Neural cell (in vitro differentiated cells): ENCODE data around the gene SERPINB1. TPM values are rescaled to one million over a fixed set of nuclear protein-coding genes. Genes with fewer than 3 reads are reported as not detected.

Experiments used
- H2AFZ ChIP-seq: fragments of 200-600, 300-800 bp; sonication (generic), shearing (Covaris generic); 2 replicates; pipeline ENCODE4 v1.6.0; 2014; ENCODE audit warnings: low read depth, mild to moderate bottlenecking, antibody characterized with exemption, low read length, moderate library complexity
- H3F3A ChIP-seq: fragments of 200-600 bp; shearing (Covaris generic); 2 replicates; pipeline ENCODE4 v1.6.1; 2016; ENCODE audit warnings: mild to moderate bottlenecking, moderate library complexity, mixed read lengths, antibody characterized with exemption, low read length; ENCODE audit not compliant: insufficient read depth, poor library complexity, severe bottlenecking
- H3K27ac ChIP-seq: fragments of 200-600, 300-800 bp; sonication (generic), shearing (Covaris generic); 2 replicates; pipeline ENCODE4 v1.5.1; 2014; ENCODE audit warnings: mild to moderate bottlenecking, low read length, moderate library complexity
- H3K27me3 ChIP-seq: fragments of 300-800, 200-600 bp; sonication (generic), shearing (Covaris generic); 2 replicates; pipeline ENCODE4 v1.6.0; 2014; ENCODE audit warnings: mild to moderate bottlenecking, low read depth, low read length, moderate library complexity; ENCODE audit not compliant: insufficient read depth
- H3K36me3 ChIP-seq: fragments of 300-800, 200-600 bp; sonication (generic), shearing (Covaris generic); 2 replicates; pipeline ENCODE4 v1.5.1; 2014; ENCODE audit warnings: mild to moderate bottlenecking, antibody characterized with exemption, low read length, moderate library complexity; ENCODE audit not compliant: insufficient read depth
- H3K4me2 ChIP-seq: fragments of 300-800, 200-600 bp; sonication (generic), shearing (Covaris generic); 2 replicates; pipeline ENCODE4 v1.6.0; 2014; ENCODE audit warnings: mild to moderate bottlenecking, low read length
- H3K4me3 ChIP-seq: fragments of 300-800, 200-600 bp; sonication (generic), shearing (Covaris generic); 2 replicates; pipeline ENCODE4 v1.5.1; 2014; ENCODE audit warnings: mild to moderate bottlenecking, low read length, moderate library complexity
- H3K79me2 ChIP-seq: fragments of 200-600 bp; shearing (Covaris generic); replicated peaks from 2 replicates; pipeline ENCODE4 v1.6.0; 2014; ENCODE audit warnings: mild to moderate bottlenecking, low read length, moderate library complexity; ENCODE audit not compliant: insufficient read depth
- H3K9ac ChIP-seq: fragments of 300-800, 200-600 bp; sonication (generic), shearing (Covaris generic); 2 replicates; pipeline ENCODE4 v1.6.1; 2016; ENCODE audit warnings: mild to moderate bottlenecking, low read length, mixed read lengths
- H3K9me2 ChIP-seq: fragments of 200-600 bp; shearing (Covaris generic); 2 replicates; pipeline ENCODE4 v1.6.1; 2016; ENCODE audit warnings: mild to moderate bottlenecking, low read length, mixed read lengths; ENCODE audit not compliant: insufficient read depth
- H3K9me3 ChIP-seq: fragments of 200-600, 300-800 bp; sonication (generic), shearing (Covaris generic); 2 replicates; pipeline ENCODE4 v1.6.1; 2016; ENCODE audit warnings: mild to moderate bottlenecking, mixed run types, low read length, moderate library complexity, mixed read lengths
- H4K20me1 ChIP-seq: fragments of 200-600 bp; shearing (Covaris generic); 2 replicates; pipeline ENCODE4 v1.6.1; 2016; ENCODE audit warnings: mild to moderate bottlenecking, mixed run types; ENCODE audit not compliant: insufficient read depth
- EP300 ChIP-seq: fragments of 450-650 bp; conservative IDR thresholded peaks from 2 replicates; pipeline ENCODE4 v1.6.1; 2014; ENCODE audit warnings: antibody characterized with exemption, mild to moderate bottlenecking, moderate library complexity; ENCODE audit not compliant: poor library complexity, severe bottlenecking
- EZH2 ChIP-seq: fragments of 200-600, 300-800 bp; shearing (Covaris generic), sonication (generic); IDR thresholded peaks from 2 replicates; pipeline ENCODE4 v1.6.1; 2014; ENCODE audit warnings: antibody characterized with exemption, low read length, borderline replicate concordance, mild to moderate bottlenecking; ENCODE audit not compliant: insufficient read depth, poor library complexity, severe bottlenecking
- MXI1 ChIP-seq: fragments of 450-650 bp; conservative IDR thresholded peaks from 2 replicates; pipeline ENCODE4 v1.6.1; 2014; ENCODE audit warnings: antibody characterized with exemption, mild to moderate bottlenecking; ENCODE audit not compliant: poor library complexity, severe bottlenecking
- POLR2AphosphoS5 ChIP-seq: IDR thresholded peaks from 2 replicates; pipeline ENCODE4 v1.6.1; 2012
- RAD21 ChIP-seq: fragments of 450-650 bp; conservative IDR thresholded peaks from 2 replicates; pipeline ENCODE4 v1.6.1; 2014; ENCODE audit warnings: antibody characterized with exemption, mild to moderate bottlenecking, moderate library complexity
- SMC3 ChIP-seq: fragments of 450-650 bp; conservative IDR thresholded peaks from 2 replicates; pipeline ENCODE4 v1.6.1; 2014; ENCODE audit warnings: antibody characterized with exemption, mild to moderate bottlenecking, moderate library complexity; ENCODE audit not compliant: poor library complexity
- TAF1 ChIP-seq: IDR thresholded peaks from 2 replicates; pipeline ENCODE4 v1.6.1; 2012; ENCODE audit warnings: low read depth
- polyA plus RNA-seq: library from polyadenylated mRNA; depleted of rRNA; stranded (reverse); fragments of >200 nt; gene quantifications from 2 replicates; pipeline ENCODE4 v1.2.3, GENCODE V29; 2014
- TF ChIP-seq, protein P1 (sequence below): fragments of 450-650 bp; IDR thresholded peaks from 2 replicates; pipeline ENCODE4 v1.5.1; 2014; ENCODE audit warnings: antibody characterized with exemption, mild to moderate bottlenecking, moderate library complexity; ENCODE audit not compliant: poor library complexity, severe bottlenecking
- TF ChIP-seq, protein P2 (sequence below): IDR thresholded peaks from 2 replicates; pipeline ENCODE4 v1.6.1; 2012; ENCODE audit warnings: borderline replicate concordance

The SERPINB1 gene
- polyA plus RNA-seq, 1 donor from 2014 or later: not detected

DNA sequence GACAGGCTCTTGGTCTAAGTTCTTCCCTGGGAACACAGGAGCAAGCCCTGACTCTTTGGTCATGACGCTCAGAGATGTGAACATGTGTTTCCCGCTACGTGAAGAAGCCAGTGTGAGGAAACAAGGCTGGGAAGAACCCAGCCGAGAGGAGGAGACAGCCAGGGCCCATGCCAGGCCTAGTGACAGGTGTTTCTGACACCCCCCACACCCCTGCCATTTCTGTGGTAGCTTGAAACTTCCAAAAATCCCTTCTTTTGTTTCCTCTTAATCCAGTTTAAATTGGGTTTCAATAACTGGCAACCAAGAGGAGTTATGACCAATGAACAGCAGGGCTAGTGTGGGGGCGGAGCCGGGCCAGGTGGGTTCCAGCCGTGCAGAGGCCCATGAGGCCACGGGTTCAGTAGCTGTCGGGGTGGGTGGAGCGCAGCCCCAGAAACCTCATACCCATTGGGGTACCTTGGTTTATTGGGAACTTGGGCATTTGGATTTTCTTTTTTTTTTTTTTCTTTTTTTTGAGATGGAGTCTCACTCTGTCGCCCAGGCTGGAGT, 43.0 kb downstream of the SERPINB1 start:
- H3K4me3 ChIP-seq: no peak overlapping the region
- no peak overlapping the region for H3K27ac ChIP-seq
- no peak overlapping the region for H3K4me2 ChIP-seq
- no peaks in the 10 kb centered on the region for H3K9me3 ChIP-seq
- H4K20me1 ChIP-seq: no peaks in the 10 kb centered on the region
- H3K9me2 ChIP-seq: no peaks in the 10 kb centered on the region
- no peaks in the 10 kb centered on the region for H3K27me3 ChIP-seq
- H3F3A ChIP-seq: no peaks in the 10 kb centered on the region
- H3K9ac ChIP-seq: no peak overlapping the region
- no peaks in the 10 kb centered on the region for H3K79me2 ChIP-seq
- no peak overlapping the region for H2AFZ ChIP-seq
- TF ChIP-seq EZH2 (no peak), TAF1 (no peak), MXI1 (no peak), SMC3 (no peak), RAD21 (no peak), EP300 (no peak), POLR2AphosphoS5 (no peak)
- TF ChIP-seq, protein P1, sequence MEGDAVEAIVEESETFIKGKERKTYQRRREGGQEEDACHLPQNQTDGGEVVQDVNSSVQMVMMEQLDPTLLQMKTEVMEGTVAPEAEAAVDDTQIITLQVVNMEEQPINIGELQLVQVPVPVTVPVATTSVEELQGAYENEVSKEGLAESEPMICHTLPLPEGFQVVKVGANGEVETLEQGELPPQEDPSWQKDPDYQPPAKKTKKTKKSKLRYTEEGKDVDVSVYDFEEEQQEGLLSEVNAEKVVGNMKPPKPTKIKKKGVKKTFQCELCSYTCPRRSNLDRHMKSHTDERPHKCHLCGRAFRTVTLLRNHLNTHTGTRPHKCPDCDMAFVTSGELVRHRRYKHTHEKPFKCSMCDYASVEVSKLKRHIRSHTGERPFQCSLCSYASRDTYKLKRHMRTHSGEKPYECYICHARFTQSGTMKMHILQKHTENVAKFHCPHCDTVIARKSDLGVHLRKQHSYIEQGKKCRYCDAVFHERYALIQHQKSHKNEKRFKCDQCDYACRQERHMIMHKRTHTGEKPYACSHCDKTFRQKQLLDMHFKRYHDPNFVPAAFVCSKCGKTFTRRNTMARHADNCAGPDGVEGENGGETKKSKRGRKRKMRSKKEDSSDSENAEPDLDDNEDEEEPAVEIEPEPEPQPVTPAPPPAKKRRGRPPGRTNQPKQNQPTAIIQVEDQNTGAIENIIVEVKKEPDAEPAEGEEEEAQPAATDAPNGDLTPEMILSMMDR: no peak
- TF ChIP-seq, protein P2, sequence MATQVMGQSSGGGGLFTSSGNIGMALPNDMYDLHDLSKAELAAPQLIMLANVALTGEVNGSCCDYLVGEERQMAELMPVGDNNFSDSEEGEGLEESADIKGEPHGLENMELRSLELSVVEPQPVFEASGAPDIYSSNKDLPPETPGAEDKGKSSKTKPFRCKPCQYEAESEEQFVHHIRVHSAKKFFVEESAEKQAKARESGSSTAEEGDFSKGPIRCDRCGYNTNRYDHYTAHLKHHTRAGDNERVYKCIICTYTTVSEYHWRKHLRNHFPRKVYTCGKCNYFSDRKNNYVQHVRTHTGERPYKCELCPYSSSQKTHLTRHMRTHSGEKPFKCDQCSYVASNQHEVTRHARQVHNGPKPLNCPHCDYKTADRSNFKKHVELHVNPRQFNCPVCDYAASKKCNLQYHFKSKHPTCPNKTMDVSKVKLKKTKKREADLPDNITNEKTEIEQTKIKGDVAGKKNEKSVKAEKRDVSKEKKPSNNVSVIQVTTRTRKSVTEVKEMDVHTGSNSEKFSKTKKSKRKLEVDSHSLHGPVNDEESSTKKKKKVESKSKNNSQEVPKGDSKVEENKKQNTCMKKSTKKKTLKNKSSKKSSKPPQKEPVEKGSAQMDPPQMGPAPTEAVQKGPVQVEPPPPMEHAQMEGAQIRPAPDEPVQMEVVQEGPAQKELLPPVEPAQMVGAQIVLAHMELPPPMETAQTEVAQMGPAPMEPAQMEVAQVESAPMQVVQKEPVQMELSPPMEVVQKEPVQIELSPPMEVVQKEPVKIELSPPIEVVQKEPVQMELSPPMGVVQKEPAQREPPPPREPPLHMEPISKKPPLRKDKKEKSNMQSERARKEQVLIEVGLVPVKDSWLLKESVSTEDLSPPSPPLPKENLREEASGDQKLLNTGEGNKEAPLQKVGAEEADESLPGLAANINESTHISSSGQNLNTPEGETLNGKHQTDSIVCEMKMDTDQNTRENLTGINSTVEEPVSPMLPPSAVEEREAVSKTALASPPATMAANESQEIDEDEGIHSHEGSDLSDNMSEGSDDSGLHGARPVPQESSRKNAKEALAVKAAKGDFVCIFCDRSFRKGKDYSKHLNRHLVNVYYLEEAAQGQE: no peak
- no peaks in the 10 kb centered on the region for H3K36me3 ChIP-seq

DNA sequence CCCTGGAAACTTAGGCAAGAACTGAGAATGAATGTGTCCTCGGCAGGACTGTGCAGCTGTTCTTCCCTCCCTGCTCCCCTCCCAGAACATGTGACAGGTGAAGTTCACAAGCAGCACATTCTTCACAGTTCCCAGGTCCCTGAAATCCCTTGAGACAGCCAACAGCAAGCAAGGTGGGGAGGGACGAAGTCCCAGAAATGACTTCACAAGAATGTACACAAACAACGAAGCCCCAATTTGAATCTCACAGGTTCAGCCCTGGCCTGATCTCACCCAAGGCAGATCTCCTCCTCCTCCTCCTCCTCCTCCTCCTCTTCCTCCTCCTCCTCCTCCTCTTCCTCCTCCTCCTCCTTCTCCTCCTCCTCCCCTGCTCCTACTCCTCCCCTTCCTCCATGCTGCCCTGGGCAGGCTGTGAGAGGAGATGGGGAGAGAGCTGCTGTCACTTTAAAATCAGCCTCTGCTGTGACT, 44.1 kb downstream of the SERPINB1 start:
- no peaks in the 10 kb centered on the region for H3K36me3 ChIP-seq
- no peak overlapping the region for H3K4me2 ChIP-seq
- H4K20me1 ChIP-seq: no peaks in the 10 kb centered on the region
- no peaks in the 10 kb centered on the region for H3K79me2 ChIP-seq
- H3K9me2 ChIP-seq: no peaks in the 10 kb centered on the region
- H3K9ac ChIP-seq: no peak overlapping the region
- TF ChIP-seq TAF1 (no peak), MXI1 (no peak), EP300 (no peak), EZH2 (no peak), SMC3 (no peak)
- TF ChIP-seq, protein P1: no peak
- H3K27ac ChIP-seq: no peak overlapping the region
- H2AFZ ChIP-seq: no peak overlapping the region
- no peak overlapping the region for H3K4me3 ChIP-seq
- no peaks in the 10 kb centered on the region for H3K9me3 ChIP-seq
- no peaks in the 10 kb centered on the region for H3K27me3 ChIP-seq
- no peaks in the 10 kb centered on the region for H3F3A ChIP-seq
